Keratinocyte (primary cell): ENCODE measurements around the gene MC2R.

Experiments used
- EZH2 ChIP-seq: IDR thresholded peaks from one replicate; pipeline ENCODE4 v1.6.1; 2012; ENCODE audit warnings: inconsistent platforms, mild to moderate bottlenecking, low read length, moderate library complexity
- TF ChIP-seq, protein P1 (sequence below), 3 experiments: IDR thresholded peaks in 1 of 3; conservative IDR thresholded peaks in 1 of 3; optimal IDR thresholded peaks in 1 of 3; 2 replicates in 2 of 3; 3 replicates in 1 of 3; pipeline versions ENCODE3 to v1.5.1; 2011; ENCODE audit warnings: low read length in 3 of 3, mild to moderate bottlenecking in 3 of 3, moderate library complexity in 2 of 3, control low read depth in 1 of 3, inconsistent platforms in 1 of 3; ENCODE audit not compliant: insufficient read depth in 2 of 3; ENCODE audit errors: extremely low read depth in 1 of 3

DNA sequence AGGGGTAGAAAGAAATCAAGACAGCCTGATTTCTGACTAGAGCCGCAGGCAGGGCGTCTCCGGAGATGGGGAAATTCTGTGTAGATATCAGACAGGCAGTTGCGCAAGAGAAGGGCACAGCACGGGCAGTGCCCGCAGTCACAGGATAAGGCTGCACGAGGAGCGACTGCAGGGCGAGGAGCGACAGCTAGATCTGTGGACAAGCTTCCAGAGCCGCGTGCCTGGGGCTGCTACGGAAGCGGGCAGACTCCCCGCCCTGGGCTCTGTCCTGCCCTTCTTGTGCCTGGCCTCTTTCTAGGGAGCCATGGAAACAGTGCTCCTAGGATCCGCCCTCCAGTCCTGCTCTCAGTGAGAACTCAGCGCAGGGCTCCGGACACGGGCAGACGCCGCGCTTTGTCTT is 78.8 kb downstream of the MC2R start:
- TF ChIP-seq, protein P1, sequence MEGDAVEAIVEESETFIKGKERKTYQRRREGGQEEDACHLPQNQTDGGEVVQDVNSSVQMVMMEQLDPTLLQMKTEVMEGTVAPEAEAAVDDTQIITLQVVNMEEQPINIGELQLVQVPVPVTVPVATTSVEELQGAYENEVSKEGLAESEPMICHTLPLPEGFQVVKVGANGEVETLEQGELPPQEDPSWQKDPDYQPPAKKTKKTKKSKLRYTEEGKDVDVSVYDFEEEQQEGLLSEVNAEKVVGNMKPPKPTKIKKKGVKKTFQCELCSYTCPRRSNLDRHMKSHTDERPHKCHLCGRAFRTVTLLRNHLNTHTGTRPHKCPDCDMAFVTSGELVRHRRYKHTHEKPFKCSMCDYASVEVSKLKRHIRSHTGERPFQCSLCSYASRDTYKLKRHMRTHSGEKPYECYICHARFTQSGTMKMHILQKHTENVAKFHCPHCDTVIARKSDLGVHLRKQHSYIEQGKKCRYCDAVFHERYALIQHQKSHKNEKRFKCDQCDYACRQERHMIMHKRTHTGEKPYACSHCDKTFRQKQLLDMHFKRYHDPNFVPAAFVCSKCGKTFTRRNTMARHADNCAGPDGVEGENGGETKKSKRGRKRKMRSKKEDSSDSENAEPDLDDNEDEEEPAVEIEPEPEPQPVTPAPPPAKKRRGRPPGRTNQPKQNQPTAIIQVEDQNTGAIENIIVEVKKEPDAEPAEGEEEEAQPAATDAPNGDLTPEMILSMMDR (optimal IDR thresholded peaks at IDR 0.05 in 1 of 3, IDR thresholded peaks at IDR 0.05 in 1 of 3, conservative IDR thresholded peaks at IDR 0.05 in 1 of 3; ENCODE audit: extremely low read depth in 1 of 3, insufficient read depth in 2 of 3, low read length in 3 of 3), result no peak
- TF ChIP-seq EZH2, result no peak
